OCI-LY1 (cell line): ENCODE measurements around the gene USP22.

ENCODE experiments used
- H2AFZ ChIP-seq: fragments of 200-600 bp; sonication (generic), shearing (Covaris generic); 2 replicates; pipeline ENCODE4 v1.6.0; 2014; ENCODE audit warnings: antibody characterized with exemption, mild to moderate bottlenecking, low read length
- H3F3A ChIP-seq: fragments of 200-600 bp; sonication (generic), shearing (Covaris generic); 2 replicates; pipeline ENCODE4 v1.6.0; 2014; ENCODE audit warnings: mild to moderate bottlenecking, antibody characterized with exemption, low read length, moderate library complexity; ENCODE audit not compliant: insufficient read depth
- H3K27ac ChIP-seq: fragments of 200-600 bp; sonication (generic); 2 replicates; pipeline ENCODE4 v1.5.1; 2014; ENCODE audit warnings: low read length, mixed run types, mild to moderate bottlenecking, low read depth; ENCODE audit not compliant: poor library complexity, severe bottlenecking
- H3K27me3 ChIP-seq: fragments of 200-600 bp; sonication (generic); 2 replicates; pipeline ENCODE4 v1.6.0; 2014; ENCODE audit warnings: antibody characterized with exemption, mild to moderate bottlenecking, low read length, moderate library complexity; ENCODE audit not compliant: insufficient read depth
- H3K36me3 ChIP-seq: fragments of 200-600 bp; sonication (generic); 2 replicates; pipeline ENCODE4 v1.6.1; 2014; ENCODE audit warnings: mild to moderate bottlenecking, antibody characterized with exemption, low read length, moderate library complexity, mixed read lengths; ENCODE audit not compliant: insufficient read depth
- H3K4me1 ChIP-seq: fragments of 200-600 bp; sonication (generic); 2 replicates; pipeline ENCODE4 v1.5.1; 2014; ENCODE audit warnings: mild to moderate bottlenecking, low read length, moderate library complexity; ENCODE audit not compliant: insufficient read depth, severe bottlenecking
- H3K4me2 ChIP-seq: fragments of 200-600 bp; sonication (generic), shearing (Covaris generic); 2 replicates; pipeline ENCODE4 v1.6.1; 2014; ENCODE audit warnings: low read length
- H3K4me3 ChIP-seq: fragments of 200-600 bp; sonication (generic); 2 replicates; pipeline ENCODE4 v1.5.1; 2014; ENCODE audit warnings: low read length, low read depth, mild to moderate bottlenecking, mixed read lengths; ENCODE audit not compliant: poor library complexity, severe bottlenecking
- H3K79me2 ChIP-seq: fragments of 200-600 bp; shearing (Covaris generic); 2 replicates; pipeline ENCODE4 v1.6.1; 2016; ENCODE audit warnings: mixed run types, low read length, mixed read lengths; ENCODE audit not compliant: insufficient read depth
- H3K9ac ChIP-seq: fragments of 200-600 bp; sonication (generic), shearing (Covaris generic); 2 replicates; pipeline ENCODE4 v1.6.1; 2014; ENCODE audit warnings: mild to moderate bottlenecking, low read length, mixed read lengths
- H3K9me2 ChIP-seq: fragments of 200-600 bp; sonication (generic), shearing (Covaris generic); 2 replicates; pipeline ENCODE4 v1.6.1; 2014; ENCODE audit warnings: low read depth, mild to moderate bottlenecking, low read length, mixed read lengths
- H3K9me3 ChIP-seq: fragments of 200-600 bp; shearing (Covaris generic); 2 replicates; pipeline ENCODE4 v1.6.1; 2014; ENCODE audit warnings: low read length, mixed read lengths
- H4K20me1 ChIP-seq: fragments of 200-600 bp; sonication (generic), shearing (Covaris generic); 2 replicates; pipeline ENCODE4 v1.6.0; 2016; ENCODE audit warnings: mild to moderate bottlenecking, low read length; ENCODE audit not compliant: insufficient read depth
- CTCF ChIP-seq: fragments of 200-600 bp; sonication (generic), shearing (Covaris generic); IDR thresholded peaks from 2 replicates; pipeline ENCODE4 v1.5.1; 2017; ENCODE audit warnings: mild to moderate bottlenecking, antibody characterized with exemption, low read length, moderate library complexity, mixed read lengths
- EZH2 ChIP-seq: fragments of 200-600 bp; sonication (generic), shearing (Covaris generic); IDR thresholded peaks from 2 replicates; pipeline ENCODE4 v1.8.0; 2017; ENCODE audit warnings: borderline replicate concordance, mixed run types, mild to moderate bottlenecking, antibody characterized with exemption, low read length, moderate library complexity, mixed read lengths

Gene USP22

GRCh38 chr17:21066394-21066793 lies 23.6 kb upstream of the USP22 start:
- TF ChIP-seq EZH2: no peak
- no peak for TF ChIP-seq CTCF
- peaks cover 14% of the 10 kb centered on the region for H3K4me1 ChIP-seq
- no peaks in the 10 kb centered on the region for H3K27me3 ChIP-seq
- no peak overlapping the region for H3K9ac ChIP-seq
- H3F3A ChIP-seq: no peaks in the 10 kb centered on the region
- no peaks in the 10 kb centered on the region for H3K79me2 ChIP-seq
- no peak overlapping the region for H3K4me2 ChIP-seq
- H3K9me3 ChIP-seq: no peaks in the 10 kb centered on the region
- H2AFZ ChIP-seq: no peak overlapping the region
- H3K4me3 ChIP-seq: no peak overlapping the region
- H4K20me1 ChIP-seq: no peaks in the 10 kb centered on the region
- H3K36me3 ChIP-seq: no peaks in the 10 kb centered on the region
- H3K9me2 ChIP-seq: no peaks in the 10 kb centered on the region
- no peak overlapping the region for H3K27ac ChIP-seq

- Histone ChIP-seq H4K20me1 (no peaks in the 10 kb centered on the region), H3F3A (no peaks in the 10 kb centered on the region), H3K4me1 (peaks cover 17% of the 10 kb centered on the region), H3K27ac (no peak overlapping the region), H2AFZ (no peak overlapping the region), H3K4me2 (peak overlapping the region; percentile 34), H3K27me3 (no peaks in the 10 kb centered on the region), H3K36me3 (no peaks in the 10 kb centered on the region), H3K9me3 (no peaks in the 10 kb centered on the region), H3K9me2 (no peaks in the 10 kb centered on the region), H3K4me3 (no peak overlapping the region), H3K9ac (peak overlapping the region; percentile 30; the same call in 1 of the 2 replicates), H3K79me2 (no peaks in the 10 kb centered on the region)
- TF ChIP-seq EZH2: no peak
- TF ChIP-seq CTCF: no peak
Observed at GRCh38 chr17:21061971-21062526, 19.2 kb upstream of the USP22 start.

GRCh38 chr17:21061158-21061835 lies 18.5 kb upstream of the USP22 start:
- TF ChIP-seq EZH2 (no peak), CTCF (no peak)
- peaks cover 17% of the 10 kb centered on the region for H3K4me1 ChIP-seq
- H3K9ac ChIP-seq: no peak overlapping the region
- H3K4me3 ChIP-seq: no peak overlapping the region
- H3K36me3 ChIP-seq: no peaks in the 10 kb centered on the region
- H4K20me1 ChIP-seq: no peaks in the 10 kb centered on the region
- H3K79me2 ChIP-seq: no peaks in the 10 kb centered on the region
- no peaks in the 10 kb centered on the region for H3F3A ChIP-seq
- H3K4me2 ChIP-seq: no peak overlapping the region
- no peaks in the 10 kb centered on the region for H3K9me2 ChIP-seq
- H3K9me3 ChIP-seq: no peaks in the 10 kb centered on the region
- H2AFZ ChIP-seq: no peak overlapping the region
- no peaks in the 10 kb centered on the region for H3K27me3 ChIP-seq
- H3K27ac ChIP-seq: no peak overlapping the region
